ENCODE measurements around the gene AKT2.

GRCh38 chr19:40269216-40269940, 15.8 kb downstream of the AKT2 start:
- TF ChIP-seq CTCF (IDR thresholded peaks at IDR 0.05) (no peak), POLR2A (IDR thresholded peaks at IDR 0.05) (no peak)

Data from breast epithelium (tissue), 3 donors.